Lung (tissue), 12 donors: ENCODE measurements around the gene RAPGEF1. TPM values are rescaled to one million over a fixed set of nuclear protein-coding genes. Genes with fewer than 3 reads are reported as not detected.

Experiments
- ATAC-seq: fragments of 200-7000 bp; cut with Tn5 transposase; one replicate; pipeline ENCODE4 v1.9.1; 2020; ENCODE audit warnings: moderate number of reproducible peaks; ENCODE audit not compliant: insufficient read depth, low FRiP score
- DNase-seq, 3 donors: peaks; one replicate each; pipeline ENCODE4 v3.0.0-alpha.2; 2013 to 2017
- H3K27ac ChIP-seq, 2 donors: one replicate each; pipeline ENCODE4 v1.5.1; 2013; ENCODE audit warnings: mild to moderate bottlenecking in 2 of 2, moderate library complexity in 2 of 2, control low read depth in 1 of 2, inconsistent platforms in 1 of 2, low read depth in 1 of 2, low read length in 1 of 2
- H3K27me3 ChIP-seq, 3 donors: one replicate each; pipeline ENCODE4 v1.5.1; 2013; ENCODE audit warnings: low read length in 2 of 3; ENCODE audit not compliant: control insufficient read depth in 3 of 3, insufficient read depth in 3 of 3
- H3K36me3 ChIP-seq, 4 donors: one replicate each; pipeline ENCODE4 v1.5.1; 2013; ENCODE audit warnings: low read length in 4 of 4, mild to moderate bottlenecking in 1 of 4, moderate library complexity in 1 of 4; ENCODE audit not compliant: control insufficient read depth in 4 of 4, insufficient read depth in 4 of 4
- H3K4me1 ChIP-seq, 5 donors: one replicate each; pipeline ENCODE4 v1.5.1; 2013; ENCODE audit warnings: low read length in 5 of 5, mild to moderate bottlenecking in 2 of 5, moderate library complexity in 1 of 5; ENCODE audit not compliant: control insufficient read depth in 5 of 5, insufficient read depth in 5 of 5
- H3K4me3 ChIP-seq: one replicate; pipeline ENCODE4 v1.5.1; 2013; ENCODE audit warnings: mild to moderate bottlenecking, control low read depth, moderate library complexity
- H3K9ac ChIP-seq, 2 donors: one replicate each; pipeline ENCODE4 v1.5.1; 2013; ENCODE audit warnings: low read length in 2 of 2, control low read depth in 1 of 2; ENCODE audit not compliant: insufficient read depth in 1 of 2
- H3K9me3 ChIP-seq, 4 donors: one replicate each; pipeline ENCODE4 v1.5.1; 2013; ENCODE audit warnings: low read length in 3 of 4, mild to moderate bottlenecking in 1 of 4, moderate library complexity in 1 of 4; ENCODE audit not compliant: control insufficient read depth in 4 of 4, insufficient read depth in 3 of 4
- CTCF ChIP-seq: IDR thresholded peaks from 2 replicates; pipeline ENCODE4 v1.5.1; 2012; ENCODE audit warnings: mild to moderate bottlenecking; ENCODE audit errors: control extremely low read depth, extremely low read depth
- WGBS, 2 donors: extraction: QIAGEN DNeasy Blood & Tissue Kit; methylation state at CpG; one replicate each; pipeline ENCODE4 v1.1.7; 2013; 5-methylcytosine and 5-hydroxymethylcytosine counted together
- polyA plus RNA-seq, 2 donors: library from polyadenylated mRNA; stranded (reverse); fragments of 200-250 nt; gene quantifications; one replicate each; pipeline ENCODE4 v1.2.1, GENCODE V29; 2013
- total RNA-seq, 2 donors: library from RNA; depleted of rRNA in 1 of 2; stranded (reverse); fragments of >200 nt in 1 of 2; gene quantifications; one replicate each; pipeline ENCODE4 v1.2.1, GENCODE V29; 2014 to 2021
- donor health status: control.
- donor health status: control.
- donor health status: Bipolar disorder and iron deficiency.
- donor health status: healthy.
- donor health status: DM: yes; HTN: yes; CAD: no.

The RAPGEF1 gene
- total and polyA plus RNA-seq, 4 donors = 38.9 to 134 (median 55.1) TPM

- peaks cover 0 to 3% (median 0%) of the 10 kb centered on the region in 4 donors for H3K36me3 ChIP-seq
- WGBS, 2 donors = 61 to 71% methylated on average over 1 of the region's 1 CpG
Observed at GRCh38 chr9:131559421-131560000, 180.4 kb downstream of the RAPGEF1 start.

DNA sequence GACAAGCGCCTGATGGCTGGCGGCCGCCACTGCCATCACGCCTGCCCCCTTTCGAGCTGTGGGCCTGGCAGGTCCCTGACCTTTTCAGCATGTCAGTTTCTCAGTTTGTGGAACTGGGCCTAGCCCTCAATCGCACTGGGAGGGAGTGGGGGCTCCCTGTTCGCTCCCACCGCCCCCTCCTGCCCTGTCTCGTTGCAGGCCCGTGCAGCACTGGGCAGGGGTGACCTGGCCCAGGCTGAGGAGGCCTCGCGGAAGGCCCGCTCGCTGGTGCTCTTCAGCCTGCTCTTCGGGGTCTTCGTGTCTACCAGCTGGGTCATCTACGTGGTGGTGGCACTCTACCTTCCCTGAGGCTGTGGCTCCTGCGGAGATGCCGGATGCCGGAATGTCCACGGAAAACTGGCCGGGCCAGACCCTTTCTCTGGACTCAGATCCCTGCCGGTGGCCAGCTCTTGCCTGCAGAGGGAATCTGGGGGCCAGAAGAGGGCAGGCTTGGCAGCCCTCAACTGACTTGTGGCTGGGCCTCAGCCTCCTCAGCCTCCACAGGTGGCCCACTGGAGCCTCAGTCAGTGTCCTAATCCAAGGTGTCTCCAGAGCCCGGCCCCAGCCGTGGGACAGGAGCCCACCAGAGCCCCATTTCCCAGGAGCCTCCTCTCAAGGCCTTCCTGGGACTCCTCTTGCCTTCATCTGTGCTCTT, 181.9 kb downstream of the RAPGEF1 start:
- peaks cover 0 to 5% (median 0%) of the 10 kb centered on the region in 4 donors for H3K9me3 ChIP-seq
- H3K36me3 ChIP-seq = peaks cover 0 to 3% (median 0%) of the 10 kb centered on the region in 4 donors
- no peak overlapping the region for H3K27ac ChIP-seq
- DNase-seq (no peak), ATAC-seq (no peak)
- TF ChIP-seq CTCF = no peak
- WGBS, 2 donors = 93 to 94% methylated on average over 25 of the region's 25 CpGs
- H3K4me1 ChIP-seq = peaks cover 0 to 4% (median 0%) of the 10 kb centered on the region in 5 donors
- no peak overlapping the region for H3K4me3 ChIP-seq
- peaks cover 0 to 14% (median 13%) of the 10 kb centered on the region in 3 donors for H3K27me3 ChIP-seq
- H3K9ac ChIP-seq = no peak overlapping the region

More at GRCh38 chr9:131559421-131560000, 180.4 kb downstream of the RAPGEF1 start:
- Histone ChIP-seq H3K27ac (no peak overlapping the region), H3K9me3 (peaks cover 0 to 5% (median 0%) of the 10 kb centered on the region in 4 donors), H3K4me1 (peaks cover 0 to 2% (median 0%) of the 10 kb centered on the region in 5 donors), H3K9ac (no peak overlapping the region), H3K27me3 (peaks cover 0 to 8% (median 4%) of the 10 kb centered on the region in 3 donors), H3K4me3 (no peak overlapping the region)
- DNase-seq = no peak
- no peak for TF ChIP-seq CTCF
- no peak for ATAC-seq

DNA sequence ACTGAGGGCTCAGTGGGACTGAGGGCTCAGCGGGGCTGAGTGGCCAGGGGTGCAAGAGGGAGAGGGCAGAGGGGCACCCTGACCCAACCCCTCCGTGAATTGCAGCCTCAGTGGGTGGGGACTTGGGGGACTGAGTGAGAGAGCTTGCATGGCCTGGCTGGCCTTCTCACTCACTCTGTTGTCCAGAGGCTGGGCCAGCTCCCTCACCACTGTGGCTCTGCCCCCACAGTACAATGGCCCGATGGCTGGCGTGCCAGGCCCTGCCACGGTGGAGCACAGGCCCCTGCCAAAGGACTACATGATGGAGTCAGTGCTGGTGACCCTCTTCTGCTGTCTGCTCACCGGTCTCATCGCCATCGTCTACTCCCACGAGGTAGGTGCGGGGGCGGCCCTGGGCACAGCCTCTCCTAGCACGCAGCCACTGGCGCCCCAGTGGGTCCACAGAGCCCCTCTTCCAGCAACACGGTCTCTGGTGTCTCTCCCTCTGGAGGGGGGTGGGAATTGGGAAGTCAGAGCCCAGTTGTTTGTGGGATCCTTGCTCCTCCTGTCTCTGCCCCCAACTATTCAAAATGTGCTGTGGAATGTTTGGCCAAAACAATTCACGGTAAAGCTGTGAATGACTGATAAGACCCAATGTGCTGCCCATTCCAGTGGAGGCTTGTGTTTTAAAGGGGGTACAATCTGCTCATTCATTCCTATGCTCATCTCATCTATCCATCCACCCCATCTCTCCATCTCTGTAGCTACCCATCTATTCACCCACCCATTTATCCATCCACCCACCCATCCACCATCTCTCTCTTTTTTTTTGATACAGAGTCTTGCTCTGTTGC, 183.8 kb downstream of the RAPGEF1 start:
- H3K27me3 ChIP-seq = peaks cover 0 to 14% (median 13%) of the 10 kb centered on the region in 3 donors
- ATAC-seq = no peak
- H3K9me3 ChIP-seq = no peaks in the 10 kb centered on the region
- WGBS, 2 donors = 86 to 89% methylated on average over 14 to 15 of the region's 15 CpGs
- H3K4me3 ChIP-seq = no peak overlapping the region
- peaks cover 0 to 4% (median 0%) of the 10 kb centered on the region in 5 donors for H3K4me1 ChIP-seq
- no peak overlapping the region for H3K27ac ChIP-seq
- no peak overlapping the region for H3K9ac ChIP-seq
- no peak for TF ChIP-seq CTCF
- H3K36me3 ChIP-seq = peaks cover 0 to 3% (median 0%) of the 10 kb centered on the region in 4 donors
- DNase-seq = no peak
